Measurements from ENCODE around the gene EPDR1.
A peak's percentile ranks its signal among the peaks of the same experiment; 100 is the strongest.

EPDR1 gene

GRCh38 chr7:37961251-37961650, 40.8 kb downstream of the EPDR1 start:
- in situ Hi-C loops (cut with HindIII; ENCODE audit: low pct_unique_long_range_greater_than_20kb, low sequenced_read_pairs) = no loop called here
- no peak for DNase-seq (ENCODE audit: low read depth in 1 of 2, low spot score in 1 of 2)
- no peak for TF ChIP-seq JUND (IDR thresholded peaks at IDR 0.05; ENCODE audit: low read depth)

GRCh38 chr7:37964196-37964595, 43.8 kb downstream of the EPDR1 start:
- DNase-seq (ENCODE audit: low read depth in 1 of 2, low spot score in 1 of 2) = no peak
- in situ Hi-C loops (cut with HindIII; ENCODE audit: low pct_unique_long_range_greater_than_20kb, low sequenced_read_pairs) = no loop called here
- TF ChIP-seq JUND (IDR thresholded peaks at IDR 0.05; ENCODE audit: low read depth) = no peak

- no peak for TF ChIP-seq JUND (IDR thresholded peaks at IDR 0.05; ENCODE audit: low read depth)
- in situ Hi-C loops (cut with HindIII; ENCODE audit: low pct_unique_long_range_greater_than_20kb, low sequenced_read_pairs) = no loop called here
- DNase-seq (ENCODE audit: low read depth in 1 of 2, low spot score in 1 of 2) = no peak
Measured at GRCh38 chr7:37970211-37970610, 49.8 kb downstream of the EPDR1 start.

GRCh38 chr7:37971491-37971890, 51.1 kb downstream of the EPDR1 start:
- no peak for TF ChIP-seq JUND (IDR thresholded peaks at IDR 0.05; ENCODE audit: low read depth)
- in situ Hi-C loops (cut with HindIII; ENCODE audit: low pct_unique_long_range_greater_than_20kb, low sequenced_read_pairs) = no loop called here
- DNase-seq (ENCODE audit: low read depth in 1 of 2, low spot score in 1 of 2) = no peak

GRCh38 chr7:37973915-37974314, 53.5 kb downstream of the EPDR1 start:
- no peak for TF ChIP-seq JUND (IDR thresholded peaks at IDR 0.05; ENCODE audit: low read depth)
- no peak for DNase-seq (ENCODE audit: low read depth in 1 of 2, low spot score in 1 of 2)
- in situ Hi-C loops (cut with HindIII; ENCODE audit: low pct_unique_long_range_greater_than_20kb, low sequenced_read_pairs) = no loop called here

GRCh38 chr7:37974711-37975110, 54.3 kb downstream of the EPDR1 start:
- no peak for DNase-seq (ENCODE audit: low read depth in 1 of 2, low spot score in 1 of 2)
- no peak for TF ChIP-seq JUND (IDR thresholded peaks at IDR 0.05; ENCODE audit: low read depth)
- in situ Hi-C loops (cut with HindIII; ENCODE audit: low pct_unique_long_range_greater_than_20kb, low sequenced_read_pairs) = no loop called here

GRCh38 chr7:37977243-37977642, 56.8 kb downstream of the EPDR1 start:
- in situ Hi-C loops (cut with HindIII; ENCODE audit: low pct_unique_long_range_greater_than_20kb, low sequenced_read_pairs) = no loop called here
- TF ChIP-seq JUND (IDR thresholded peaks at IDR 0.05; ENCODE audit: low read depth) = no peak
- peak in 1 of 2 experiments; percentile 22 for DNase-seq (ENCODE audit: low read depth in 1 of 2, low spot score in 1 of 2)

- no peak for TF ChIP-seq JUND (IDR thresholded peaks at IDR 0.05; ENCODE audit: low read depth)
- no peak for DNase-seq (ENCODE audit: low read depth in 1 of 2, low spot score in 1 of 2)
- in situ Hi-C loops (cut with HindIII; ENCODE audit: low pct_unique_long_range_greater_than_20kb, low sequenced_read_pairs) = no loop called here
Measured at GRCh38 chr7:37981664-37982063, 61.2 kb downstream of the EPDR1 start.

GRCh38 chr7:37982423-37982822, 62.0 kb downstream of the EPDR1 start:
- in situ Hi-C loops (cut with HindIII; ENCODE audit: low pct_unique_long_range_greater_than_20kb, low sequenced_read_pairs) = no loop called here
- DNase-seq (ENCODE audit: low read depth in 1 of 2, low spot score in 1 of 2) = no peak
- no peak for TF ChIP-seq JUND (IDR thresholded peaks at IDR 0.05; ENCODE audit: low read depth)

GRCh38 chr7:37984750-37985390, 64.4 kb downstream of the EPDR1 start:
- DNase-seq (ENCODE audit: low read depth in 1 of 2, low spot score in 1 of 2) = no peak
- in situ Hi-C loops (cut with HindIII; ENCODE audit: low pct_unique_long_range_greater_than_20kb, low sequenced_read_pairs) = no loop called here
- no peak for TF ChIP-seq JUND (IDR thresholded peaks at IDR 0.05; ENCODE audit: low read depth)

GRCh38 chr7:37986908-37987330, 66.5 kb downstream of the EPDR1 start:
- no peak for DNase-seq (ENCODE audit: low read depth in 1 of 2, low spot score in 1 of 2)
- no peak for TF ChIP-seq JUND (IDR thresholded peaks at IDR 0.05; ENCODE audit: low read depth)
- in situ Hi-C loops (cut with HindIII; ENCODE audit: low pct_unique_long_range_greater_than_20kb, low sequenced_read_pairs) = no loop called here

- peak in 1 of 2 experiments; percentile 29 for DNase-seq (ENCODE audit: low read depth in 1 of 2, low spot score in 1 of 2)
- in situ Hi-C loops (cut with HindIII; ENCODE audit: low pct_unique_long_range_greater_than_20kb, low sequenced_read_pairs) = no loop called here
- TF ChIP-seq JUND (IDR thresholded peaks at IDR 0.05; ENCODE audit: low read depth) = no peak
Measured at GRCh38 chr7:37987732-37988131, 67.3 kb downstream of the EPDR1 start.

GRCh38 chr7:37988721-37989650, 68.5 kb downstream of the EPDR1 start:
- DNase-seq (ENCODE audit: low read depth in 1 of 2, low spot score in 1 of 2) = no peak
- no peak for TF ChIP-seq JUND (IDR thresholded peaks at IDR 0.05; ENCODE audit: low read depth)
- in situ Hi-C loops (cut with HindIII; ENCODE audit: low pct_unique_long_range_greater_than_20kb, low sequenced_read_pairs) = no loop called here
